Sigmoid colon (tissue), 7 donors: Measurements from ENCODE around the gene IGFL4. TPM values are rescaled to one million over a fixed set of nuclear protein-coding genes. Genes with fewer than 3 reads are reported as not detected.

Experiments
- DNase-seq: peaks from one replicate; pipeline ENCODE4 v3.0.0-alpha.2; 2019
- H3K27ac ChIP-seq, 4 donors: fragments of 200-600 bp; sonication (generic); one replicate each; pipeline ENCODE4 v1.5.1; 2016 to 2019; ENCODE audit warnings: mild to moderate bottlenecking in 1 of 4
- H3K27me3 ChIP-seq, 3 donors: fragments of 200-600 bp; sonication (generic); one replicate each; pipeline ENCODE4 v1.5.1; 2019; ENCODE audit warnings: mild to moderate bottlenecking in 1 of 3
- H3K36me3 ChIP-seq, 4 donors: fragments of 200-600 bp; sonication (generic); one replicate each; pipeline ENCODE4 v1.5.1; 2016 to 2019
- H3K4me1 ChIP-seq, 4 donors: fragments of 200-600 bp; sonication (generic); one replicate each; pipeline ENCODE4 v1.5.1; 2017 to 2019
- H3K4me3 ChIP-seq, 4 donors: fragments of 200-600 bp; sonication (generic); one replicate each; pipeline ENCODE4 v1.5.1; 2017 to 2019; ENCODE audit warnings: mild to moderate bottlenecking in 2 of 4, moderate library complexity in 1 of 4
- H3K9me3 ChIP-seq, 4 donors: fragments of 200-600 bp in 3 of 4; sonication (generic) in 3 of 4; one replicate each; pipeline versions ENCODE4 v1.5.1 to v1.6.1; 2013 to 2019
- EP300 ChIP-seq, 4 donors: sonication (generic); formaldehyde crosslinking; IDR thresholded peaks; one replicate each; pipeline ENCODE4 v1.6.1; 2017; ENCODE audit warnings: antibody characterized with exemption in 4 of 4
- POLR2A ChIP-seq, 2 donors: fragments of 450-650 bp; IDR thresholded peaks; one replicate each; pipeline ENCODE4 v1.6.1; 2016; ENCODE audit warnings: antibody characterized with exemption in 2 of 2, mild to moderate bottlenecking in 2 of 2, moderate library complexity in 2 of 2
- POLR2AphosphoS5 ChIP-seq, 4 donors: sonication (generic); formaldehyde crosslinking; IDR thresholded peaks; one replicate each; pipeline ENCODE4 v1.6.1; 2017; ENCODE audit warnings: antibody characterized with exemption in 4 of 4
- WGBS, 2 donors: extraction: QIAGEN DNeasy Blood & Tissue Kit; methylation state at CpG; one replicate each; pipeline ENCODE4 v1.1.7; 2013; 5-methylcytosine and 5-hydroxymethylcytosine counted together
- intact Hi-C: fragments of 100-400 bp; cut with DNase I; formaldehyde crosslinking; loops from one replicate; pipeline ENCODE4 v1.15.1; 2023
- polyA plus RNA-seq, 3 donors: library from polyadenylated mRNA; stranded (reverse); fragments of 200-250 nt; gene quantifications; one replicate each; pipeline ENCODE4 v1.2.3, GENCODE V29; 2013
- total RNA-seq, 4 donors: library from RNA; depleted of rRNA; stranded (reverse); fragments of >200 nt; gene quantifications; one replicate each; pipeline ENCODE4 v1.1.0, GENCODE V29; 2016
- TF ChIP-seq, protein P1 (sequence below), 4 experiments: fragments of 450-650 bp in 3 of 4; fragments of 200-600 bp in 1 of 4; IDR thresholded peaks; one replicate each; pipeline ENCODE4 v1.5.1; 2016 to 2019; ENCODE audit warnings: antibody characterized with exemption in 4 of 4, mild to moderate bottlenecking in 3 of 4, moderate library complexity in 2 of 4
- donor health status: healthy with polysubstance abuse.
- donor health status: Bipolar disorder and iron deficiency.
- donor health status: healthy.

The IGFL4 gene
- total and polyA plus RNA-seq, 7 donors = not detected

DNA sequence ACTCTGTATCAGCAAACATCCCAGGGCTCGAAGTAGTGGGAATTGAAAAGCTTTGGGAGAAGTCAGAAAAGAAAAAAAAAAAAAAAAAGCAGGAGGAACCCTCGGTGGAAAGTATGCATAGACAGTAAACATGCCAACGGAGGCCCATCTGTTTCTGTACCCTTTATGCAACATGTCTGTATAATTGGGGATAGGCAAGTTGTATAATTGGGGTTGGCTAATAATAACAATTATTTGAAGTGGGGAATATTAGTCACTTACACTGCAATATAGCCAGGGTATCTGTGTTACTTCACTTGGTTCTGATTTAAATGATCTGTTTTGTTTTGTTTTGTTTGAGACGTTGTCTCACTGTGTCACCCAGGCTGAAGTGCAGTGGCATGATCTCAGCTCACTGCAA is 12.1 kb upstream of the IGFL4 start:
- peaks cover 0 to 29% (median 3%) of the 10 kb centered on the region in 3 donors for H3K27me3 ChIP-seq
- intact Hi-C loops = no loop called here
- 62 to 68% methylated on average over 4 of the region's 4 CpGs for WGBS, 2 donors
- no peak for DNase-seq
- H3K27ac ChIP-seq = no peak overlapping the region
- H3K9me3 ChIP-seq = peaks cover 0 to under 1% (median 0%) of the 10 kb centered on the region in 4 donors
- no peak overlapping the region for H3K4me3 ChIP-seq
- no peak for TF ChIP-seq POLR2A (IDR thresholded peaks at IDR 0.05)
- H3K36me3 ChIP-seq = no peaks in the 10 kb centered on the region
- no peaks in the 10 kb centered on the region for H3K4me1 ChIP-seq

- 49 to 67% methylated on average over 7 of the region's 7 CpGs for WGBS, 2 donors
- H3K27ac ChIP-seq = no peak overlapping the region
- intact Hi-C loops = no loop called here
- H3K27me3 ChIP-seq = peaks cover 0 to 23% (median 10%) of the 10 kb centered on the region in 3 donors
- H3K4me3 ChIP-seq = no peak overlapping the region
- H3K4me1 ChIP-seq = no peaks in the 10 kb centered on the region
- no peak for DNase-seq
- TF ChIP-seq, protein P1, sequence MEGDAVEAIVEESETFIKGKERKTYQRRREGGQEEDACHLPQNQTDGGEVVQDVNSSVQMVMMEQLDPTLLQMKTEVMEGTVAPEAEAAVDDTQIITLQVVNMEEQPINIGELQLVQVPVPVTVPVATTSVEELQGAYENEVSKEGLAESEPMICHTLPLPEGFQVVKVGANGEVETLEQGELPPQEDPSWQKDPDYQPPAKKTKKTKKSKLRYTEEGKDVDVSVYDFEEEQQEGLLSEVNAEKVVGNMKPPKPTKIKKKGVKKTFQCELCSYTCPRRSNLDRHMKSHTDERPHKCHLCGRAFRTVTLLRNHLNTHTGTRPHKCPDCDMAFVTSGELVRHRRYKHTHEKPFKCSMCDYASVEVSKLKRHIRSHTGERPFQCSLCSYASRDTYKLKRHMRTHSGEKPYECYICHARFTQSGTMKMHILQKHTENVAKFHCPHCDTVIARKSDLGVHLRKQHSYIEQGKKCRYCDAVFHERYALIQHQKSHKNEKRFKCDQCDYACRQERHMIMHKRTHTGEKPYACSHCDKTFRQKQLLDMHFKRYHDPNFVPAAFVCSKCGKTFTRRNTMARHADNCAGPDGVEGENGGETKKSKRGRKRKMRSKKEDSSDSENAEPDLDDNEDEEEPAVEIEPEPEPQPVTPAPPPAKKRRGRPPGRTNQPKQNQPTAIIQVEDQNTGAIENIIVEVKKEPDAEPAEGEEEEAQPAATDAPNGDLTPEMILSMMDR (IDR thresholded peaks at IDR 0.05) = no peak
- TF ChIP-seq POLR2A (IDR thresholded peaks at IDR 0.05) (no peak), POLR2AphosphoS5 (IDR thresholded peaks at IDR 0.05) (no peak), EP300 (IDR thresholded peaks at IDR 0.05) (no peak)
- H3K9me3 ChIP-seq = peaks cover 0 to 6% (median 0%) of the 10 kb centered on the region in 4 donors
- no peaks in the 10 kb centered on the region for H3K36me3 ChIP-seq
Measured at GRCh38 chr19:46049597-46049996, 8.8 kb upstream of the IGFL4 start.

- Histone ChIP-seq H3K27ac (no peak overlapping the region), H3K9me3 (peaks cover 0 to 9% (median 0%) of the 10 kb centered on the region in 4 donors), H3K4me1 (no peaks in the 10 kb centered on the region), H3K36me3 (no peaks in the 10 kb centered on the region), H3K27me3 (peaks cover 0 to 33% (median 25%) of the 10 kb centered on the region in 3 donors), H3K4me3 (no peak overlapping the region)
- intact Hi-C loops = no loop called here
- 95 to 98% methylated on average over 1 of the region's 1 CpG for WGBS, 2 donors
- TF ChIP-seq POLR2A (IDR thresholded peaks at IDR 0.05) = no peak
- no peak for DNase-seq
Measured at GRCh38 chr19:46043519-46043918, 2.7 kb upstream of the IGFL4 start.

GRCh38 chr19:46042252-46042883 is 1.6 kb upstream of the IGFL4 start:
- H3K27me3 ChIP-seq = peaks cover 0 to 25% (median 25%) of the 10 kb centered on the region in 3 donors
- peaks cover 0 to 5% (median 0%) of the 10 kb centered on the region in 4 donors for H3K9me3 ChIP-seq
- no peak for DNase-seq
- H3K4me3 ChIP-seq = no peak overlapping the region
- TF ChIP-seq EP300 (IDR thresholded peaks at IDR 0.05) = no peak
- TF ChIP-seq POLR2AphosphoS5 (IDR thresholded peaks at IDR 0.05) = no peak
- TF ChIP-seq, protein P1 (IDR thresholded peaks at IDR 0.05) = no peak
- TF ChIP-seq POLR2A (IDR thresholded peaks at IDR 0.05) = no peak
- no peaks in the 10 kb centered on the region for H3K4me1 ChIP-seq
- WGBS, 2 donors = 31 to 62% methylated on average over 5 of the region's 5 CpGs
- intact Hi-C loops = no loop called here
- no peak overlapping the region for H3K27ac ChIP-seq
- H3K36me3 ChIP-seq = no peaks in the 10 kb centered on the region

GRCh38 chr19:46040125-46040524 is 677 bp downstream of the IGFL4 start:
- no peak for DNase-seq
- intact Hi-C loops = no loop called here
- TF ChIP-seq EP300 (IDR thresholded peaks at IDR 0.05) (no peak), POLR2AphosphoS5 (IDR thresholded peaks at IDR 0.05) (no peak), POLR2A (IDR thresholded peaks at IDR 0.05) (no peak)
- TF ChIP-seq, protein P1 (IDR thresholded peaks at IDR 0.05) = no peak
- no peaks in the 10 kb centered on the region for H3K36me3 ChIP-seq
- no peak overlapping the region for H3K4me3 ChIP-seq
- no peaks in the 10 kb centered on the region for H3K4me1 ChIP-seq
- 88 to 91% methylated on average over 6 of the region's 6 CpGs for WGBS, 2 donors
- no peak overlapping the region for H3K27ac ChIP-seq
- H3K27me3 ChIP-seq = peaks cover 0 to 29% (median 21%) of the 10 kb centered on the region in 3 donors
- H3K9me3 ChIP-seq = peaks cover 0 to 3% (median 0%) of the 10 kb centered on the region in 4 donors

DNA sequence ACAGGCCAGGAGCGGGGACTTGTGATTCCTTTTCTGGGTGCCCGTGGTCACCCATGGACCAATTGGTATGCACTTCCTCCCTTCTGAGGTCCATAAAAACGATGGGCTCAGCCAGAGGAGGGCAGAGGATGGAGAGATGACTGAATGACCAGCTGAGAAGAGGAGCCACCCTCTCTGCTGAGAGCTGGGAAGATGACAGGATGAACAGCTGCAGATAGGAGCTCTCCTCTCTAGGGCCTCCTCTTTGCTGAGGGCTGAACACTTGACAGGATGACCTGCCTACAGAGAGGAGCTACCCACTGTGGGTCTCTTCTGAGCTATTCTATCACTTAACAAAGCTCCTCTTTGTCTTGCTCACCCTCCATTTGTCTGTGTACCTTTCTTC is 4.1 kb downstream of the IGFL4 start:
- no peak for DNase-seq
- WGBS, 2 donors = 62 to 68% methylated on average over 3 of the region's 3 CpGs
- Histone ChIP-seq H3K27ac (no peak overlapping the region), H3K4me1 (no peaks in the 10 kb centered on the region), H3K9me3 (no peaks in the 10 kb centered on the region), H3K27me3 (peaks cover 0 to 11% (median 8%) of the 10 kb centered on the region in 3 donors), H3K36me3 (no peaks in the 10 kb centered on the region), H3K4me3 (no peak overlapping the region)
- intact Hi-C loops = no loop called here
- TF ChIP-seq POLR2AphosphoS5 (IDR thresholded peaks at IDR 0.05) (no peak), POLR2A (IDR thresholded peaks at IDR 0.05) (no peak), EP300 (IDR thresholded peaks at IDR 0.05) (no peak)
- TF ChIP-seq, protein P1 (IDR thresholded peaks at IDR 0.05) = no peak
